HepG2 (cell line): Measurements from ENCODE around the gene RAD23A. TPM values are rescaled to one million over a fixed set of nuclear protein-coding genes. Genes with fewer than 3 reads are reported as not detected.

ENCODE experiments used
- ATRX ChIP-seq: sonication (generic); formaldehyde crosslinking; IDR thresholded peaks from 2 replicates; pipeline ENCODE4 v1.4.0; 2020; ENCODE audit warnings: missing genetic modification reagents, borderline replicate concordance
- BCL6 ChIP-seq: IDR thresholded peaks from 2 replicates; pipeline ENCODE4 v1.6.1; 2016; ENCODE audit warnings: missing genetic modification reagents, missing compliant biosample characterization
- CTCF ChIP-seq: sonication (generic); formaldehyde crosslinking; IDR thresholded peaks from 2 replicates; pipeline ENCODE4 v1.5.0; 2020; ENCODE audit warnings: mild to moderate bottlenecking, missing genetic modification reagents, moderate library complexity
- ELF1 ChIP-seq: sonication (generic); formaldehyde crosslinking; IDR thresholded peaks from 2 replicates; pipeline ENCODE4 v1.4.0; 2020; ENCODE audit warnings: missing genetic modification reagents
- ELF4 ChIP-seq: sonication (generic); formaldehyde crosslinking; IDR thresholded peaks from 2 replicates; pipeline ENCODE4 v1.5.0; 2020; ENCODE audit warnings: missing genetic modification reagents, mild to moderate bottlenecking, moderate library complexity, borderline replicate concordance
- HOXA7 ChIP-seq: sonication (generic); formaldehyde crosslinking; IDR thresholded peaks from 2 replicates; pipeline ENCODE4 v1.8.1; 2022; ENCODE audit warnings: mild to moderate bottlenecking, missing genetic modification reagents, moderate library complexity
- IKZF4 ChIP-seq: sonication (generic); formaldehyde crosslinking; IDR thresholded peaks from 2 replicates; pipeline ENCODE4 v1.5.1; 2020; ENCODE audit warnings: borderline replicate concordance, mild to moderate bottlenecking, low read depth, missing genetic modification reagents; ENCODE audit errors: not compliant biosample characterization
- LCORL ChIP-seq, 2 experiments: fragments of 450-650 bp in 1 of 2; sonication (generic) in 1 of 2; formaldehyde crosslinking in 1 of 2; IDR thresholded peaks; 2 replicates each; pipeline versions ENCODE4 v1.5.0 to v1.6.1; 2017 to 2020; ENCODE audit warnings: antibody characterized with exemption in 1 of 2, missing genetic modification reagents in 1 of 2
- MEIS2 ChIP-seq: sonication (generic); formaldehyde crosslinking; IDR thresholded peaks from 2 replicates; pipeline ENCODE4 v1.9.0; 2021; ENCODE audit warnings: mild to moderate bottlenecking, missing genetic modification reagents
- MTA3 ChIP-seq: sonication (generic); formaldehyde crosslinking; IDR thresholded peaks from 2 replicates; pipeline ENCODE4 v1.4.0; 2020; ENCODE audit warnings: missing genetic modification reagents
- SALL1 ChIP-seq: sonication (generic); formaldehyde crosslinking; IDR thresholded peaks from 2 replicates; pipeline ENCODE4 v1.8.0; 2022; ENCODE audit warnings: mild to moderate bottlenecking, missing genetic modification reagents
- SP5 ChIP-seq: IDR thresholded peaks from 2 replicates; pipeline ENCODE4 v1.6.1; 2016; ENCODE audit warnings: low read depth, borderline replicate concordance
- SRY ChIP-seq: sonication (generic); formaldehyde crosslinking; IDR thresholded peaks from 2 replicates; pipeline ENCODE4 v1.8.0; 2022; ENCODE audit warnings: mild to moderate bottlenecking, missing genetic modification reagents
- TARDBP ChIP-seq: sonication (generic); formaldehyde crosslinking; IDR thresholded peaks from 2 replicates; pipeline ENCODE4 v1.8.0; 2022; ENCODE audit warnings: mild to moderate bottlenecking, missing genetic modification reagents
- TBX2 ChIP-seq: sonication (generic); formaldehyde crosslinking; IDR thresholded peaks from 2 replicates; pipeline ENCODE4 v1.5.0; 2020; ENCODE audit warnings: missing genetic modification reagents, mild to moderate bottlenecking, borderline replicate concordance
- ZNF446 ChIP-seq: sonication (generic); formaldehyde crosslinking; IDR thresholded peaks from 2 replicates; pipeline ENCODE4 v1.5.0; 2020; ENCODE audit warnings: mild to moderate bottlenecking, missing genetic modification reagents
- ZNF543 ChIP-seq: sonication (generic); formaldehyde crosslinking; IDR thresholded peaks from 2 replicates; pipeline ENCODE4 v1.4.0; 2020; ENCODE audit warnings: mild to moderate bottlenecking, missing genetic modification reagents
- ZNF547 ChIP-seq: sonication (generic); formaldehyde crosslinking; IDR thresholded peaks from 2 replicates; pipeline ENCODE4 v1.5.1; 2020; ENCODE audit warnings: mild to moderate bottlenecking, missing genetic modification reagents
- ZNF672 ChIP-seq: sonication (generic); formaldehyde crosslinking; IDR thresholded peaks from 2 replicates; pipeline ENCODE4 v1.8.1; 2022; ENCODE audit warnings: missing genetic modification reagents
- polyA plus RNA-seq, 8 experiments: library from polyadenylated mRNA; depleted of rRNA in 3 of 8; stranded (reverse) in 7 of 8; unstranded in 1 of 8; fragments of >200 nt; fragmentation: Illumina TruSeq in 4 of 8; extraction: Trizol in 4 of 8; gene quantifications; 2 replicates each; pipeline versions ENCODE4 v1.2.1 to v1.2.3, GENCODE V29; 2011 to 2016; ENCODE audit warnings: low read depth in 4 of 8, missing spikeins in 1 of 8, mixed read lengths in 1 of 8; ENCODE audit not compliant: insufficient read depth in 1 of 8
- total RNA-seq, 5 experiments: library from RNA; depleted of rRNA; stranded (reverse); fragments of >200 nt; fragmentation: Illumina TruSeq; extraction: Trizol; gene quantifications; 2 replicates each; pipeline ENCODE4 v1.2.3, GENCODE V29; 2016; ENCODE audit warnings: low read depth in 1 of 5
- TF ChIP-seq, protein P1 (sequence below): sonication (generic); formaldehyde crosslinking; IDR thresholded peaks from 2 replicates; pipeline ENCODE4 v1.9.0; 2021; ENCODE audit warnings: missing genetic modification reagents, borderline replicate concordance
- TF ChIP-seq, protein P2 (sequence below): sonication (generic); formaldehyde crosslinking; IDR thresholded peaks from 2 replicates; pipeline ENCODE4 v1.5.0; 2020; ENCODE audit warnings: missing genetic modification reagents

RAD23A gene
- total and polyA plus RNA-seq, 2 of the 13 experiments (the other 11 are each of a cell fraction or from before 2014, with no cell fraction given), result 42.5 to 54.2 TPM

GRCh38 chr19:12996406-12997094 is 50.9 kb downstream of the RAD23A start (continued):
- TF ChIP-seq, protein P1, sequence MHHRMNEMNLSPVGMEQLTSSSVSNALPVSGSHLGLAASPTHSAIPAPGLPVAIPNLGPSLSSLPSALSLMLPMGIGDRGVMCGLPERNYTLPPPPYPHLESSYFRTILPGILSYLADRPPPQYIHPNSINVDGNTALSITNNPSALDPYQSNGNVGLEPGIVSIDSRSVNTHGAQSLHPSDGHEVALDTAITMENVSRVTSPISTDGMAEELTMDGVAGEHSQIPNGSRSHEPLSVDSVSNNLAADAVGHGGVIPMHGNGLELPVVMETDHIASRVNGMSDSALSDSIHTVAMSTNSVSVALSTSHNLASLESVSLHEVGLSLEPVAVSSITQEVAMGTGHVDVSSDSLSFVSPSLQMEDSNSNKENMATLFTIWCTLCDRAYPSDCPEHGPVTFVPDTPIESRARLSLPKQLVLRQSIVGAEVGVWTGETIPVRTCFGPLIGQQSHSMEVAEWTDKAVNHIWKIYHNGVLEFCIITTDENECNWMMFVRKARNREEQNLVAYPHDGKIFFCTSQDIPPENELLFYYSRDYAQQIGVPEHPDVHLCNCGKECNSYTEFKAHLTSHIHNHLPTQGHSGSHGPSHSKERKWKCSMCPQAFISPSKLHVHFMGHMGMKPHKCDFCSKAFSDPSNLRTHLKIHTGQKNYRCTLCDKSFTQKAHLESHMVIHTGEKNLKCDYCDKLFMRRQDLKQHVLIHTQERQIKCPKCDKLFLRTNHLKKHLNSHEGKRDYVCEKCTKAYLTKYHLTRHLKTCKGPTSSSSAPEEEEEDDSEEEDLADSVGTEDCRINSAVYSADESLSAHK, result no peak
- TF ChIP-seq BCL6 (CRISPR knock-in tag) (peak; percentile 60), ELF1 (CRISPR knock-in tag) (no peak), CTCF (CRISPR knock-in tag) (peak; percentile 77), SRY (0 out of 2 replicates have a peak, but pooled peaks have one; percentile 4), SP5 (CRISPR knock-in tag) (0 out of 2 replicates have a peak, but pooled peaks have one; percentile 17), TBX2 (CRISPR knock-in tag) (no peak), TARDBP (no peak), LCORL (IDR thresholded peaks at IDR 0.05) (no peak), LCORL (CRISPR knock-in tag; IDR thresholded peaks at IDR 0.05) (peak; percentile 77), ATRX (CRISPR knock-in tag) (no peak), ELF4 (CRISPR knock-in tag) (no peak), MTA3 (CRISPR knock-in tag) (no peak), SALL1 (peak; percentile 56), ZNF446 (CRISPR knock-in tag) (0 out of 2 replicates have a peak, but pooled peaks have one; percentile 3), IKZF4 (CRISPR knock-in tag) (peak; percentile 64), ZNF547 (CRISPR knock-in tag) (0 out of 2 replicates have a peak, but pooled peaks have one; percentile 58), ZNF543 (CRISPR knock-in tag) (0 out of 2 replicates have a peak, but pooled peaks have one; percentile 41), ZNF672 (CRISPR knock-in tag) (no peak), HOXA7 (CRISPR knock-in tag) (no peak), MEIS2 (no peak; the same call in 1 of the 2 replicates)
- TF ChIP-seq, protein P2, sequence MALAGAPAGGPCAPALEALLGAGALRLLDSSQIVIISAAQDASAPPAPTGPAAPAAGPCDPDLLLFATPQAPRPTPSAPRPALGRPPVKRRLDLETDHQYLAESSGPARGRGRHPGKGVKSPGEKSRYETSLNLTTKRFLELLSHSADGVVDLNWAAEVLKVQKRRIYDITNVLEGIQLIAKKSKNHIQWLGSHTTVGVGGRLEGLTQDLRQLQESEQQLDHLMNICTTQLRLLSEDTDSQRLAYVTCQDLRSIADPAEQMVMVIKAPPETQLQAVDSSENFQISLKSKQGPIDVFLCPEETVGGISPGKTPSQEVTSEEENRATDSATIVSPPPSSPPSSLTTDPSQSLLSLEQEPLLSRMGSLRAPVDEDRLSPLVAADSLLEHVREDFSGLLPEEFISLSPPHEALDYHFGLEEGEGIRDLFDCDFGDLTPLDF (CRISPR knock-in tag), result no peak
